Glutamatergic neuron (in vitro differentiated cells): Measurements from ENCODE around the gene KIRREL3. TPM values are rescaled to one million over a fixed set of nuclear protein-coding genes. Genes with fewer than 3 reads are reported as not detected.
A peak's percentile ranks its signal among the peaks of the same experiment; 100 is the strongest.

Experiments used
- DNase-seq: peaks from one replicate; pipeline ENCODE4 v3.0.0; 2022
- H3K27ac Mint-ChIP-seq: one replicate; pipeline ENCODE4 v1.8.0; 2020; ENCODE audit warnings: mild to moderate bottlenecking, mixed read lengths, inconsistent platforms; ENCODE audit not compliant: unreplicated experiment
- H3K27me3 Mint-ChIP-seq: one replicate; pipeline ENCODE4 v1.8.0; 2020; ENCODE audit warnings: mild to moderate bottlenecking, moderate library complexity, mixed read lengths, inconsistent platforms; ENCODE audit not compliant: unreplicated experiment
- H3K36me3 Mint-ChIP-seq: one replicate; pipeline ENCODE4 v1.8.0; 2020; ENCODE audit warnings: mild to moderate bottlenecking, mixed read lengths, inconsistent platforms; ENCODE audit not compliant: unreplicated experiment
- H3K4me1 Mint-ChIP-seq: one replicate; pipeline ENCODE4 v1.8.0; 2020; ENCODE audit warnings: mild to moderate bottlenecking, low read depth, mixed read lengths, inconsistent platforms; ENCODE audit not compliant: unreplicated experiment
- H3K4me3 Mint-ChIP-seq: one replicate; pipeline ENCODE4 v1.8.0; 2020; ENCODE audit warnings: mild to moderate bottlenecking, mixed read lengths, inconsistent platforms; ENCODE audit not compliant: unreplicated experiment
- H3K9me3 Mint-ChIP-seq: one replicate; pipeline ENCODE4 v1.8.0; 2020; ENCODE audit warnings: mild to moderate bottlenecking, moderate library complexity, mixed read lengths, inconsistent platforms; ENCODE audit not compliant: unreplicated experiment
- CTCF ChIP-seq: fragments of 200-600 bp; sonication (generic); IDR thresholded peaks from one replicate; pipeline ENCODE4 v1.5.0; 2021; ENCODE audit not compliant: partially characterized antibody, unreplicated experiment
- total RNA-seq: library from RNA; stranded (reverse); fragmentation: NEBNext Ultra II Directional; extraction: Animal tissue kit (Norgen Biotek cat#: 25700); gene quantifications from one replicate; pipeline ENCODE4 v1.2.1, GENCODE V29; 2021; ENCODE audit not compliant: unreplicated experiment

Gene KIRREL3
- total RNA-seq, 1 donor from 2014 or later, result 25.3 TPM

GRCh38 chr11:126655807-126656128 lies 344.8 kb downstream of the KIRREL3 start:
- Mint-ChIP-seq H3K36me3 (no peaks in the 10 kb centered on the region), H3K9me3 (peaks cover 9% of the 10 kb centered on the region), H3K4me1 (peaks cover 14% of the 10 kb centered on the region), H3K27me3 (no peaks in the 10 kb centered on the region), H3K27ac (no peak overlapping the region), H3K4me3 (peak overlapping the region; percentile 39)
- no peak for TF ChIP-seq CTCF
- DNase-seq, result no peak

GRCh38 chr11:126654886-126655806 lies 345.4 kb downstream of the KIRREL3 start:
- TF ChIP-seq CTCF, result no peak
- H3K9me3 Mint-ChIP-seq, result peaks cover 6% of the 10 kb centered on the region
- peak overlapping the region; percentile 50 for H3K27ac Mint-ChIP-seq
- DNase-seq, result peak; percentile 37
- no peaks in the 10 kb centered on the region for H3K36me3 Mint-ChIP-seq
- H3K27me3 Mint-ChIP-seq, result no peaks in the 10 kb centered on the region
- H3K4me1 Mint-ChIP-seq, result peaks cover 14% of the 10 kb centered on the region
- H3K4me3 Mint-ChIP-seq, result peak overlapping the region; percentile 58

GRCh38 chr11:126653040-126653439 lies 347.5 kb downstream of the KIRREL3 start:
- Mint-ChIP-seq H3K27me3 (no peaks in the 10 kb centered on the region), H3K9me3 (peaks cover 3% of the 10 kb centered on the region), H3K4me3 (no peak overlapping the region), H3K4me1 (peaks cover 14% of the 10 kb centered on the region), H3K36me3 (no peaks in the 10 kb centered on the region), H3K27ac (no peak overlapping the region)
- TF ChIP-seq CTCF, result no peak
- DNase-seq, result no peak

GRCh38 chr11:126647735-126648134 lies 352.8 kb downstream of the KIRREL3 start:
- H3K4me3 Mint-ChIP-seq, result no peak overlapping the region
- H3K4me1 Mint-ChIP-seq, result no peaks in the 10 kb centered on the region

More at GRCh38 chr11:126647735-126648134, 352.8 kb downstream of the KIRREL3 start:
- no peak for DNase-seq
- no peak for TF ChIP-seq CTCF
- no peaks in the 10 kb centered on the region for H3K36me3 Mint-ChIP-seq
- H3K27me3 Mint-ChIP-seq, result no peaks in the 10 kb centered on the region
- no peak overlapping the region for H3K27ac Mint-ChIP-seq
- H3K9me3 Mint-ChIP-seq, result no peaks in the 10 kb centered on the region
